Gastroesophageal sphincter (tissue), 4 donors: ENCODE data around the gene FBXW4. TPM values are rescaled to one million over a fixed set of nuclear protein-coding genes. Genes with fewer than 3 reads are reported as not detected.
"Not testable (repeated sequence)": the region's sequence is repeated elsewhere in the genome, so short reads cannot be mapped to it uniquely, and the experiment has no call there.

Source experiments
- ATAC-seq: fragments of 150-250 bp; one replicate; pipeline ENCODE4 v1.9.1; 2016; ENCODE audit warnings: mild to moderate bottlenecking, moderate library complexity
- H3K27ac ChIP-seq, 4 donors: fragments of 200-600 bp; sonication (generic) in 3 of 4; 1 replicate in 3 of 4; 2 replicates in 1 of 4; pipeline ENCODE4 v1.5.1; 2016 to 2019
- H3K27me3 ChIP-seq: fragments of 200-600 bp; sonication (generic); one replicate; pipeline ENCODE4 v1.5.1; 2019
- H3K36me3 ChIP-seq, 2 donors: fragments of 200-600 bp; sonication (generic); one replicate each; pipeline ENCODE4 v1.5.1; 2019; ENCODE audit warnings: control low read depth in 1 of 2
- H3K4me1 ChIP-seq, 3 donors: fragments of 200-600 bp; sonication (generic); 1 replicate in 2 of 3; 2 replicates in 1 of 3; pipeline ENCODE4 v1.5.1; 2016 to 2019; ENCODE audit warnings: control low read depth in 2 of 3
- H3K4me3 ChIP-seq, 2 donors: fragments of 200-600 bp; sonication (generic); one replicate each; pipeline ENCODE4 v1.5.1; 2019; ENCODE audit warnings: mild to moderate bottlenecking in 1 of 2, moderate library complexity in 1 of 2
- H3K9me3 ChIP-seq, 3 donors: fragments of 200-600 bp; sonication (generic); one replicate each; pipeline ENCODE4 v1.5.1; 2017 to 2019; ENCODE audit warnings: control low read depth in 2 of 3
- CTCF ChIP-seq, 4 experiments: fragments of 200-600 bp in 2 of 4; fragments of 450-650 bp in 2 of 4; sonication (generic) in 1 of 4; IDR thresholded peaks; one replicate each; pipeline ENCODE4 v1.5.1; 2017 to 2019; ENCODE audit warnings: antibody characterized with exemption in 4 of 4, mild to moderate bottlenecking in 2 of 4, moderate library complexity in 2 of 4
- EP300 ChIP-seq: sonication (generic); formaldehyde crosslinking; IDR thresholded peaks from one replicate; pipeline ENCODE4 v1.6.1; 2017; ENCODE audit warnings: antibody characterized with exemption, mild to moderate bottlenecking
- POLR2A ChIP-seq, 2 donors: fragments of 450-650 bp; IDR thresholded peaks; one replicate each; pipeline ENCODE4 v1.6.1; 2017; ENCODE audit warnings: antibody characterized with exemption in 2 of 2, mild to moderate bottlenecking in 2 of 2, moderate library complexity in 1 of 2
- POLR2AphosphoS5 ChIP-seq: sonication (generic); formaldehyde crosslinking; IDR thresholded peaks from one replicate; pipeline ENCODE4 v1.6.1; 2017; ENCODE audit warnings: antibody characterized with exemption
- WGBS, 2 donors: methylation state at CpG; one replicate each; pipeline ENCODE4 v1.1.5; 2018; ENCODE audit warnings: low coverage in 1 of 2; 5-methylcytosine and 5-hydroxymethylcytosine counted together
- total RNA-seq, 4 donors: library from RNA; depleted of rRNA; stranded (reverse); fragments of >200 nt; gene quantifications; one replicate each; pipeline ENCODE4 v1.1.0, GENCODE V29; 2016

FBXW4 gene
- total RNA-seq, 4 donors from 2014 or later: 85.4 to 131 (median 112) TPM

DNA sequence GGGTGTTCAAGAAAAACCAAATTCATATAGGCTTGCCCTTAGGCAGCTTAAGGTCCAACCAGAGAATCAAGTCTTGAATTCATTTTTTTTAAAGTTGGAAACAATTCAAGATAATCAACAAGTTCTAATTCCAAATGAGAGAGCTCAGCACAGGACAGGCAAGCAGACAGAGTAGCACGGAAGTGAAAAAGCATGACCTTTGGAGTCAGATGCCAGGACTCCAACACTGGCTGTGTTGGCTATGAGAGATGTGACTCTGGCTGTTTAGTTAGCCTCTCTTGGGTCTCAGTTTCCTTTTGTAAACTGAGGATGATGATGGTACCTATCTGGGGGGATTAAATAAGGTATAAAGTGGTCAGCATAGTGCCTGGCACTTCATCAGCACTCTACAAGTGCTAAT lies 49.3 kb downstream of the FBXW4 start:
- no peaks in the 10 kb centered on the region for H3K9me3 ChIP-seq

GRCh38 chr10:101644002-101644401 lies 51.0 kb downstream of the FBXW4 start:
- 66% methylated on average over 3 of the region's 3 CpGs; no CpG with 5 or more reads in 1 of the 2 donors for WGBS, 2 donors

More for the DNA sequence above, 49.3 kb downstream of the FBXW4 start:
- H3K36me3 ChIP-seq: peaks cover 0 to 71% of the 10 kb centered on the region in 2 donors
- no peak overlapping the region for H3K27ac ChIP-seq
- no peaks in the 10 kb centered on the region for H3K27me3 ChIP-seq
- TF ChIP-seq EP300 (no peak), POLR2A (IDR thresholded peaks at IDR 0.05) (no peak), CTCF (IDR thresholded peaks at IDR 0.05) (no peak), POLR2AphosphoS5 (no peak)
- peaks cover 0 to 12% (median 0%) of the 10 kb centered on the region in 3 donors for H3K4me1 ChIP-seq
- H3K4me3 ChIP-seq: no peak overlapping the region
- 100% methylated on average over 1 of the region's 1 CpG for WGBS, 2 donors
- no peak for ATAC-seq

DNA sequence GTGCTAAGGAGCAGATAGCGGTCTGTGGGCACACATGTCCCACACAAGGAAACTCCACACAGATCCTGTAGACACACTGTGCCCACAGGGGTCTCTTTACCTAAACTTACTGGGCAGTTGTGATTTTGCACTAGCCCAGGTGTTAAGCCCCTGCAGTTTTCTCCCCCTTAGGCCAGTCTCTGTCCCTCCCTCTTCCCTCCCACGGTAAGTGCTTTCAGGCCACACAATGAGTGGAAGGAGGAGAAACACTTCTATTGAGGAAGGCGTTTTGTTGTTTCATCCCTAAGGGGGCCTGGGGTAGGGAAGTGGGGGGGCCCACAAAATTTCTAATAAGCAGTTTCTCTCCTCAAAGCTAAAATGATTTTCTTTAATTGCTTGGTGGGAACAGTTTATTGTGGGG lies 51.4 kb downstream of the FBXW4 start:
- ATAC-seq: no peak
- no peaks in the 10 kb centered on the region for H3K9me3 ChIP-seq
- H3K27ac ChIP-seq: no peak overlapping the region
- H3K4me3 ChIP-seq: no peak overlapping the region
- TF ChIP-seq POLR2A (IDR thresholded peaks at IDR 0.05): no peak
- H3K27me3 ChIP-seq: no peaks in the 10 kb centered on the region
- peaks cover 0 to 12% (median 0%) of the 10 kb centered on the region in 3 donors for H3K4me1 ChIP-seq
- H3K36me3 ChIP-seq: peaks cover 0 to 70% of the 10 kb centered on the region in 2 donors
- WGBS, 2 donors: 88 to 100% methylated on average over 1 of the region's 3 CpGs

More at GRCh38 chr10:101644002-101644401, 51.0 kb downstream of the FBXW4 start:
- peaks cover 0 to 68% of the 10 kb centered on the region in 2 donors for H3K36me3 ChIP-seq
- TF ChIP-seq POLR2A (IDR thresholded peaks at IDR 0.05) (no peak), CTCF (IDR thresholded peaks at IDR 0.05) (no peak), EP300 (no peak), POLR2AphosphoS5 (no peak)
- H3K9me3 ChIP-seq: no peaks in the 10 kb centered on the region
- H3K4me3 ChIP-seq: no peak overlapping the region
- no peak for ATAC-seq
- H3K27ac ChIP-seq: no peak overlapping the region
- peaks cover 0 to 12% (median 0%) of the 10 kb centered on the region in 3 donors for H3K4me1 ChIP-seq
- no peaks in the 10 kb centered on the region for H3K27me3 ChIP-seq

GRCh38 chr10:101639141-101639900 lies 55.6 kb downstream of the FBXW4 start:
- Histone ChIP-seq H3K9me3 (no peaks in the 10 kb centered on the region), H3K36me3 (peaks cover 0 to 62% of the 10 kb centered on the region in 2 donors), H3K4me3 (no peak overlapping the region), H3K27ac (no peak overlapping the region), H3K4me1 (no peaks in the 10 kb centered on the region), H3K27me3 (no peaks in the 10 kb centered on the region)
- 83% methylated on average over 1 of the region's 2 CpGs; no CpG with 5 or more reads in 1 of the 2 donors for WGBS, 2 donors
- TF ChIP-seq CTCF (IDR thresholded peaks at IDR 0.05): no peak
- no peak for TF ChIP-seq EP300
- TF ChIP-seq POLR2A (IDR thresholded peaks at IDR 0.05): no peak
- TF ChIP-seq POLR2AphosphoS5: no peak
- ATAC-seq: no peak

DNA sequence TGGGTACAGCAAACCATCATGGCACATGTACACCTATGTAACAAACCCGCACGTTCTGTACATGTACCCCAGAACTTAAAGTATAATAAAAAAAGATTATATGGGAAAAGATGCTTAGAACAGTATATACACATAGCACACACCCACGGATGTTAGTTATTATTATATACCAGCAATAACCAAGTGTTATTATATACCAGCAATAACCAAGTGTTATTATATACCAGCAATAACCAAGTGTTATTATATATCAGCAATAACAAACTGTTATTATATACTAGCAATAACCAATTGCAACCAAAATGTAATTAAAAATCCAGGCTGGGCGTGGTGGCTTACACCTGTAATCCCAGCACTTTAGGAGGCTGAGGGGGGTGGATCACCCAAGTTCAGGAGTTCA lies 61.5 kb downstream of the FBXW4 start:
- 83 to 91% methylated on average over 3 to 4 of the region's 4 CpGs for WGBS, 2 donors
- ATAC-seq, H3K9me3 ChIP-seq, H3K27ac ChIP-seq, H3K4me3 ChIP-seq, H3K27me3 ChIP-seq, H3K4me1 ChIP-seq: not testable (repeated sequence)
- peaks cover 0 to 55% of the 10 kb centered on the region in 2 donors for H3K36me3 ChIP-seq
